K562 (cell line): ENCODE results near the gene CCL8. TPM values are rescaled to one million over a fixed set of nuclear protein-coding genes. Genes with fewer than 3 reads are reported as not detected.

Experiments
- ATF3 ChIP-seq, 2 experiments: fragments of 450-650 bp in 1 of 2; sonication (generic) in 1 of 2; formaldehyde crosslinking in 1 of 2; IDR thresholded peaks in 1 of 2; conservative IDR thresholded peaks in 1 of 2; 2 replicates each; pipeline versions ENCODE4 v1.6.1 to v1.8.1; 2016 to 2023; ENCODE audit warnings: mild to moderate bottlenecking in 2 of 2, moderate library complexity in 2 of 2, inconsistent platforms in 1 of 2, missing genetic modification reagents in 1 of 2
- CBFB ChIP-seq: sonication (generic); formaldehyde crosslinking; IDR thresholded peaks from 2 replicates; pipeline ENCODE4 v1.4.0; 2020; ENCODE audit warnings: mild to moderate bottlenecking, missing genetic modification reagents
- ELK1 ChIP-seq: sonication (generic); formaldehyde crosslinking; IDR thresholded peaks from 2 replicates; pipeline ENCODE4 v1.8.1; 2022; ENCODE audit warnings: missing genetic modification reagents
- EP400 ChIP-seq: fragments of 450-650 bp; IDR thresholded peaks from 2 replicates; pipeline ENCODE4 v1.6.1; 2017; ENCODE audit warnings: antibody characterized with exemption, mild to moderate bottlenecking, moderate library complexity
- FOXJ2 ChIP-seq: fragments of 200-800 bp; sonication (Bioruptor generic); IDR thresholded peaks from 2 replicates; pipeline ENCODE4 v1.6.1; 2016; ENCODE audit warnings: missing genetic modification characterization, missing compliant biosample characterization
- MCM2 ChIP-seq: fragments of 450-650 bp; IDR thresholded peaks from 2 replicates; pipeline ENCODE4 v1.6.1; 2017; ENCODE audit warnings: low read depth, mild to moderate bottlenecking
- NR2C2 ChIP-seq, 2 experiments: fragments of 200-800 bp in 1 of 2; sonication (Bioruptor generic) in 1 of 2; sonication (generic) in 1 of 2; formaldehyde crosslinking in 1 of 2; IDR thresholded peaks; 2 replicates each; pipeline versions ENCODE4 v1.6.1 to v1.8.0; 2016 to 2022; ENCODE audit warnings: mild to moderate bottlenecking in 1 of 2, missing compliant biosample characterization in 1 of 2, missing genetic modification characterization in 1 of 2, missing genetic modification reagents in 1 of 2
- POLR2B ChIP-seq: fragments of 450-650 bp; IDR thresholded peaks from 2 replicates; pipeline ENCODE4 v1.6.1; 2018; ENCODE audit warnings: low read depth; ENCODE audit not compliant: partially characterized antibody
- RCOR1 ChIP-seq, 2 experiments: IDR thresholded peaks; 2 replicates each; pipeline ENCODE4 v1.6.1; 2012; ENCODE audit warnings: low read depth in 2 of 2, low read length in 2 of 2, borderline replicate concordance in 1 of 2, improper control_type of control experiment in 1 of 2
- SMAD1 ChIP-seq: fragments of 150-350 bp; IDR thresholded peaks from 2 replicates; pipeline ENCODE4 v1.6.1; 2014; ENCODE audit warnings: low read length, low read depth; ENCODE audit not compliant: partially characterized antibody
- ZNF316 ChIP-seq: fragments of 450-650 bp; IDR thresholded peaks from 2 replicates; pipeline ENCODE4 v1.6.1; 2016
- ZNF318 ChIP-seq, 2 experiments: fragments of 450-650 bp; IDR thresholded peaks; 2 replicates each; pipeline ENCODE4 v1.6.1; 2016; ENCODE audit warnings: mild to moderate bottlenecking in 2 of 2, borderline replicate concordance in 1 of 2, low read depth in 1 of 2, moderate library complexity in 1 of 2
- ZNF354B ChIP-seq: fragments of 250-450 bp; sonication (Bioruptor Pico); IDR thresholded peaks from 2 replicates; pipeline ENCODE4 v1.4.0; 2020
- ZNF436 ChIP-seq: fragments of 250-450, 450-650 bp; sonication (Bioruptor Pico); formaldehyde crosslinking; IDR thresholded peaks from 2 replicates; pipeline ENCODE4 v1.7.0; 2020; ENCODE audit warnings: mild to moderate bottlenecking
- ZNF507 ChIP-seq: conservative IDR thresholded peaks from 2 replicates; pipeline ENCODE4 v1.6.1; 2017; ENCODE audit warnings: missing genetic modification characterization, missing compliant biosample characterization
- ZNF740 ChIP-seq, 3 experiments: fragments of 200-800 bp in 1 of 3; sonication (Bioruptor generic) in 1 of 3; sonication (generic) in 1 of 3; formaldehyde crosslinking in 1 of 3; IDR thresholded peaks; 2 replicates each; pipeline versions ENCODE4 v1.6.1 to v1.8.0; 2016 to 2022; ENCODE audit warnings: mild to moderate bottlenecking in 2 of 3, missing compliant biosample characterization in 2 of 3, missing genetic modification characterization in 2 of 3, missing genetic modification reagents in 1 of 3
- polyA plus RNA-seq, 8 experiments: library from polyadenylated mRNA; depleted of rRNA in 4 of 8; stranded (reverse) in 5 of 8; unstranded in 3 of 8; fragments of >200 nt; fragmentation: Nextera tagmentation in 2 of 8; fragmentation: Illumina TruSeq in 1 of 8; extraction: Ambion mirVana in 2 of 8; extraction: Trizol in 1 of 8; gene quantifications; 2 replicates each; pipeline versions ENCODE4 v1.2.1 to v1.2.3, GENCODE V29; 2011 to 2014; ENCODE audit warnings: inconsistent platforms in 1 of 8, missing spikeins in 1 of 8
- total RNA-seq, 7 experiments: library from RNA; depleted of rRNA in 6 of 7; stranded (reverse); fragments of >200 nt in 6 of 7; fragmentation: Illumina TruSeq in 2 of 7; extraction: Trizol in 2 of 7; gene quantifications; 2 replicates each; pipeline versions ENCODE4 v1.2.1 to v1.2.3, GENCODE V29; 2011 to 2021; ENCODE audit warnings: low replicate concordance in 1 of 7

CCL8 gene
- total and polyA plus RNA-seq, 9 of the 15 experiments (the other 6 are each of a cell fraction or from before 2014, with no cell fraction given), result 0.06 TPM; not detected in 8

GRCh38 chr17:34347063-34347462, 27.8 kb downstream of the CCL8 start (continued):
- TF ChIP-seq ZNF318 (IDR thresholded peaks at IDR 0.05; ENCODE audit: borderline replicate concordance in 1 of 2, low read depth in 1 of 2) (no peak), ZNF436 (CRISPR knock-in tag) (no peak), ZNF740 (CRISPR knock-in tag; IDR thresholded peaks at IDR 0.05) (no peak), ZNF740 (tag; IDR thresholded peaks at IDR 0.05) (no peak), FOXJ2 (tag) (peak; percentile 45; the same call in 1 of the 2 replicates), MCM2 (no peak), CBFB (CRISPR knock-in tag) (no peak), ZNF316 (no peak), ZNF507 (tag) (0 out of 2 replicates have a peak, but pooled peaks have one; percentile 16), ATF3 (IDR thresholded peaks at IDR 0.05) (peak; percentile 98), ATF3 (CRISPR knock-in tag; conservative IDR thresholded peaks at IDR 0.05) (no peak), SMAD1 (no peak), ELK1 (CRISPR knock-in tag) (no peak), ZNF354B (CRISPR knock-in tag) (no peak), RCOR1 (IDR thresholded peaks at IDR 0.05; ENCODE audit: borderline replicate concordance in 1 of 2, low read depth in 2 of 2, low read length in 2 of 2) (peak in 1 of 2 experiments; percentile 76; a peak in 2 of 4 replicates), NR2C2 (CRISPR knock-in tag; IDR thresholded peaks at IDR 0.05) (no peak), NR2C2 (tag; IDR thresholded peaks at IDR 0.05) (peak; percentile 18; the same call in 1 of the 2 replicates), EP400 (no peak; the same call in 1 of the 2 replicates), POLR2B (no peak)
